ENCODE data around the gene LRCH2.

Gene LRCH2

GRCh38 chrX:115214605-115215004 is 19.3 kb downstream of the LRCH2 start:
- TF ChIP-seq USF1 (IDR thresholded peaks at IDR 0.05) (no peak), EGR1 (IDR thresholded peaks at IDR 0.05) (no peak), REST (IDR thresholded peaks at IDR 0.05; ENCODE audit: low read depth) (no peak), RAD21 (IDR thresholded peaks at IDR 0.05; ENCODE audit: low read depth) (no peak), YY1 (IDR thresholded peaks at IDR 0.05; ENCODE audit: low read depth) (no peak), CEBPB (IDR thresholded peaks at IDR 0.05) (no peak), TAF1 (IDR thresholded peaks at IDR 0.05; ENCODE audit: low read depth) (no peak), CREB1 (IDR thresholded peaks at IDR 0.05; ENCODE audit: low read depth) (no peak), EP300 (IDR thresholded peaks at IDR 0.05; ENCODE audit: borderline replicate concordance) (no peak), TEAD4 (IDR thresholded peaks at IDR 0.05) (no peak), TCF12 (IDR thresholded peaks at IDR 0.05; ENCODE audit: low read depth) (no peak), FOXM1 (IDR thresholded peaks at IDR 0.05; ENCODE audit: borderline replicate concordance, low read depth) (no peak), ZBTB7A (IDR thresholded peaks at IDR 0.05; ENCODE audit: low read depth) (no peak), MAX (IDR thresholded peaks at IDR 0.05) (no peak)

- TF ChIP-seq TAF1 (IDR thresholded peaks at IDR 0.05; ENCODE audit: low read depth), result no peak
- no peak for TF ChIP-seq TEAD4 (IDR thresholded peaks at IDR 0.05)
- TF ChIP-seq RAD21 (IDR thresholded peaks at IDR 0.05; ENCODE audit: low read depth), result no peak
- no peak for TF ChIP-seq CREB1 (IDR thresholded peaks at IDR 0.05; ENCODE audit: low read depth)
- TF ChIP-seq MAX (IDR thresholded peaks at IDR 0.05), result no peak
- no peak for TF ChIP-seq FOXM1 (IDR thresholded peaks at IDR 0.05; ENCODE audit: borderline replicate concordance, low read depth)
- TF ChIP-seq CEBPB (IDR thresholded peaks at IDR 0.05), result no peak
- no peak for TF ChIP-seq ZBTB7A (IDR thresholded peaks at IDR 0.05; ENCODE audit: low read depth)
- no peak for TF ChIP-seq EGR1 (IDR thresholded peaks at IDR 0.05)
- TF ChIP-seq NFIC (IDR thresholded peaks at IDR 0.05), result no peak
- no peak for TF ChIP-seq YY1 (IDR thresholded peaks at IDR 0.05; ENCODE audit: low read depth)
- TF ChIP-seq TCF12 (IDR thresholded peaks at IDR 0.05; ENCODE audit: low read depth), result no peak
- TF ChIP-seq REST (IDR thresholded peaks at IDR 0.05; ENCODE audit: low read depth), result no peak
- no peak for TF ChIP-seq USF1 (IDR thresholded peaks at IDR 0.05)
- no peak for TF ChIP-seq EP300 (IDR thresholded peaks at IDR 0.05; ENCODE audit: borderline replicate concordance)
Measured at GRCh38 chrX:115214151-115214550, 19.7 kb downstream of the LRCH2 start.

- TF ChIP-seq USF1 (IDR thresholded peaks at IDR 0.05) (no peak), EP300 (IDR thresholded peaks at IDR 0.05; ENCODE audit: borderline replicate concordance) (no peak), TCF12 (IDR thresholded peaks at IDR 0.05; ENCODE audit: low read depth) (no peak), NFIC (IDR thresholded peaks at IDR 0.05) (no peak), CEBPB (IDR thresholded peaks at IDR 0.05) (no peak), RAD21 (IDR thresholded peaks at IDR 0.05; ENCODE audit: low read depth) (no peak), TAF1 (IDR thresholded peaks at IDR 0.05; ENCODE audit: low read depth) (no peak), YY1 (IDR thresholded peaks at IDR 0.05; ENCODE audit: low read depth) (no peak), ZBTB7A (IDR thresholded peaks at IDR 0.05; ENCODE audit: low read depth) (no peak), EGR1 (IDR thresholded peaks at IDR 0.05) (no peak), CREB1 (IDR thresholded peaks at IDR 0.05; ENCODE audit: low read depth) (no peak), MAX (IDR thresholded peaks at IDR 0.05) (no peak), FOXM1 (IDR thresholded peaks at IDR 0.05; ENCODE audit: borderline replicate concordance, low read depth) (no peak), REST (IDR thresholded peaks at IDR 0.05; ENCODE audit: low read depth) (no peak), TEAD4 (IDR thresholded peaks at IDR 0.05) (no peak)
Measured at GRCh38 chrX:115204040-115204439, 29.9 kb downstream of the LRCH2 start.
